H1 (cell line): ENCODE measurements around the gene GNB1L.

Experiments used
- EZH2 ChIP-seq: fragments of 200-600 bp; sonication (generic); IDR thresholded peaks from 2 replicates; pipeline ENCODE4 v1.7.1; 2012; ENCODE audit warnings: low read depth, mild to moderate bottlenecking, moderate library complexity, low read length, inconsistent platforms; ENCODE audit not compliant: severe bottlenecking
- GABPA ChIP-seq: IDR thresholded peaks from 2 replicates; pipeline ENCODE4 v1.6.1; 2011; ENCODE audit warnings: mild to moderate bottlenecking, low read length, moderate library complexity, borderline replicate concordance; ENCODE audit not compliant: insufficient read depth
- POLR2A ChIP-seq, 2 experiments: IDR thresholded peaks; 1 replicate in 1 of 2; 2 replicates in 1 of 2; pipeline ENCODE4 v1.6.1; 2011; ENCODE audit warnings: low read depth in 2 of 2, low read length in 2 of 2, mild to moderate bottlenecking in 2 of 2; ENCODE audit errors: control extremely low read depth in 1 of 2
- SRF ChIP-seq: IDR thresholded peaks from 2 replicates; pipeline ENCODE4 v1.6.1; 2011; ENCODE audit warnings: mild to moderate bottlenecking, low read depth, low read length, moderate library complexity
- TF ChIP-seq, protein P1 (sequence below): IDR thresholded peaks from 2 replicates; pipeline ENCODE4 v1.6.1; 2011; ENCODE audit warnings: low read length, improper control_type of control experiment
- TF ChIP-seq, protein P2 (sequence below), 3 experiments: IDR thresholded peaks; 1 replicate in 2 of 3; 2 replicates in 1 of 3; pipeline versions ENCODE4 v1.5.1 to v1.6.1; 2011; ENCODE audit warnings: low read length in 3 of 3, mild to moderate bottlenecking in 3 of 3, inconsistent platforms in 2 of 3, low read depth in 1 of 3, moderate library complexity in 1 of 3; ENCODE audit not compliant: insufficient read depth in 1 of 3; ENCODE audit errors: control extremely low read depth in 1 of 3

DNA sequence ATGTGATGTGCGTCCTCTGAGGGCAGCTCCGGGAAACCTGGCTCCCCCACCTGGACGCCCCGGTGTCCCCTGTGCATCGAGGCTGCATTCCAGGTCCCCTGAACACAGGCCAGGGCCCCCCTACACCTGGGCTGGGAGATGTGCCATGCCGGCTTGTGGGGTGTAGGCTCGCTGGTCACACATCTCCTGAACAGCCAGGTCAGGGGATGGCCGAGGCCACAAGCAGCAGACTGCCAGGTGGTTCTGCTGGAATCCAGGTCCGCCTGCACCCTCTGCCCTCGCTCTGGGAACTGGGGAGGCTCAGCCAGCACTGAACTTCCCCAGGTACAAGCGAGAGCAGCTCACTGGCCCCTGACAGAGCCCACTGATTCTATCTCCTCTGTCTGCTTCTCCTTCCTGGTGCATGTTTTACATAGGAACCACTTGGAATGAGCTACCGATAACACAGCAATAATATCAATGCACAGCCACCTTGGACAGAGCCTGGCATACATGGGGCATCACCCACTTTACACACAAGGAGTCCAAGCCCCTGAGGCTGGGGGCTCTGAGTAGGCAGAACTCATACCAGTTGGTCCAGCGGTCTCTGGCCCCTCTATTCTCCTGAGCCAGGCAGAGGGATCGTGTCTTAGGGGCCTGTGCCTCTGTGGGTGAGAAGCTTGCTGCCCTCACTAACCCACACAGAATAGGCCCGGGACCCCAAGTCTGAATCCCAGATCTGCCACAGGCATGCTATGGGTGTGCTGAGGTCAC, 47.3 kb downstream of the GNB1L start:
- TF ChIP-seq, protein P1, sequence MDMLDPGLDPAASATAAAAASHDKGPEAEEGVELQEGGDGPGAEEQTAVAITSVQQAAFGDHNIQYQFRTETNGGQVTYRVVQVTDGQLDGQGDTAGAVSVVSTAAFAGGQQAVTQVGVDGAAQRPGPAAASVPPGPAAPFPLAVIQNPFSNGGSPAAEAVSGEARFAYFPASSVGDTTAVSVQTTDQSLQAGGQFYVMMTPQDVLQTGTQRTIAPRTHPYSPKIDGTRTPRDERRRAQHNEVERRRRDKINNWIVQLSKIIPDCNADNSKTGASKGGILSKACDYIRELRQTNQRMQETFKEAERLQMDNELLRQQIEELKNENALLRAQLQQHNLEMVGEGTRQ = no peak
- TF ChIP-seq SRF (no peak), GABPA (no peak), EZH2 (no peak), POLR2A (IDR thresholded peaks at IDR 0.05; ENCODE audit: control extremely low read depth in 1 of 2, low read depth in 2 of 2, low read length in 2 of 2) (no peak)
- TF ChIP-seq, protein P2, sequence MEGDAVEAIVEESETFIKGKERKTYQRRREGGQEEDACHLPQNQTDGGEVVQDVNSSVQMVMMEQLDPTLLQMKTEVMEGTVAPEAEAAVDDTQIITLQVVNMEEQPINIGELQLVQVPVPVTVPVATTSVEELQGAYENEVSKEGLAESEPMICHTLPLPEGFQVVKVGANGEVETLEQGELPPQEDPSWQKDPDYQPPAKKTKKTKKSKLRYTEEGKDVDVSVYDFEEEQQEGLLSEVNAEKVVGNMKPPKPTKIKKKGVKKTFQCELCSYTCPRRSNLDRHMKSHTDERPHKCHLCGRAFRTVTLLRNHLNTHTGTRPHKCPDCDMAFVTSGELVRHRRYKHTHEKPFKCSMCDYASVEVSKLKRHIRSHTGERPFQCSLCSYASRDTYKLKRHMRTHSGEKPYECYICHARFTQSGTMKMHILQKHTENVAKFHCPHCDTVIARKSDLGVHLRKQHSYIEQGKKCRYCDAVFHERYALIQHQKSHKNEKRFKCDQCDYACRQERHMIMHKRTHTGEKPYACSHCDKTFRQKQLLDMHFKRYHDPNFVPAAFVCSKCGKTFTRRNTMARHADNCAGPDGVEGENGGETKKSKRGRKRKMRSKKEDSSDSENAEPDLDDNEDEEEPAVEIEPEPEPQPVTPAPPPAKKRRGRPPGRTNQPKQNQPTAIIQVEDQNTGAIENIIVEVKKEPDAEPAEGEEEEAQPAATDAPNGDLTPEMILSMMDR (IDR thresholded peaks at IDR 0.05; ENCODE audit: control extremely low read depth in 1 of 3, insufficient read depth in 1 of 3, low read depth in 1 of 3, low read length in 3 of 3) = no peak
